ENCODE data around the gene C17orf78.
"Not testable (repeated sequence)": the region's sequence is repeated elsewhere in the genome, so short reads cannot be mapped to it uniquely, and the experiment has no call there.

Gene C17orf78

GRCh38 chr17:37441369-37442014, 65.7 kb downstream of the C17orf78 start:
- not testable (repeated sequence) for DNase-seq

Measured in activated CD4-positive, alpha-beta T cell treated with anti-CD3 and anti-CD28 coated beads, Interleukin-2, amount 50 U/mL, for 1 hour (primary cell).